SU-DHL-6 (cell line): Measurements from ENCODE around the gene GSK3A.

Experiments used
- H2AFZ ChIP-seq: fragments of 200-600 bp; sonication (generic); 2 replicates; pipeline ENCODE4 v1.6.1; 2014; ENCODE audit warnings: low read depth, mild to moderate bottlenecking, moderate library complexity, mixed read lengths, antibody characterized with exemption, low read length; ENCODE audit not compliant: severe bottlenecking
- H3F3A ChIP-seq: fragments of 200-600 bp; shearing (Covaris generic); 2 replicates; pipeline ENCODE4 v1.6.0; 2016; ENCODE audit warnings: antibody characterized with exemption, mild to moderate bottlenecking; ENCODE audit not compliant: insufficient read depth
- H3K27ac ChIP-seq: fragments of 200-600 bp; sonication (generic); 2 replicates; pipeline ENCODE4 v1.5.1; 2016; ENCODE audit warnings: low read depth, mild to moderate bottlenecking, low read length, moderate library complexity, mixed read lengths
- H3K27me3 ChIP-seq: fragments of 200-600 bp; sonication (generic), shearing (Covaris generic); 2 replicates; pipeline ENCODE4 v1.6.0; 2014; ENCODE audit warnings: mild to moderate bottlenecking, low read length
- H3K36me3 ChIP-seq: fragments of 200-600 bp; sonication (generic); 2 replicates; pipeline ENCODE4 v1.6.1; 2014; ENCODE audit warnings: mild to moderate bottlenecking, low read length, mixed read lengths
- H3K4me2 ChIP-seq: fragments of 300-600, 200-600 bp; shearing (Covaris generic), sonication (generic); 2 replicates; pipeline ENCODE4 v1.6.0; 2014; ENCODE audit warnings: low read length, low read depth, mild to moderate bottlenecking; ENCODE audit not compliant: poor library complexity, severe bottlenecking
- H3K4me3 ChIP-seq: fragments of 200-600 bp; sonication (generic); 2 replicates; pipeline ENCODE4 v1.5.1; 2014; ENCODE audit warnings: antibody characterized with exemption, low read length, mild to moderate bottlenecking, mixed read lengths; ENCODE audit not compliant: insufficient read depth, poor library complexity, severe bottlenecking
- H3K79me2 ChIP-seq: fragments of 200-600 bp; sonication (generic); 2 replicates; pipeline ENCODE4 v1.6.1; 2014; ENCODE audit warnings: mild to moderate bottlenecking, low read length, moderate library complexity; ENCODE audit not compliant: insufficient read depth
- H3K9ac ChIP-seq: fragments of 200-600 bp; sonication (generic); 2 replicates; pipeline ENCODE4 v1.7.0; 2014; ENCODE audit warnings: mild to moderate bottlenecking, low read length
- H3K9me2 ChIP-seq: fragments of 200-600 bp; sonication (generic); replicated peaks from 2 replicates; pipeline ENCODE4 v1.6.1; 2014; ENCODE audit warnings: low read length; ENCODE audit not compliant: insufficient read depth
- H3K9me3 ChIP-seq: fragments of 200-600 bp; sonication (generic); 2 replicates; pipeline ENCODE4 v1.6.1; 2014; ENCODE audit warnings: low read length, mixed read lengths; ENCODE audit not compliant: insufficient read depth
- H4K20me1 ChIP-seq: fragments of 200-600 bp; sonication (generic); 2 replicates; pipeline ENCODE4 v1.6.1; 2014; ENCODE audit warnings: low read depth, mild to moderate bottlenecking, antibody characterized with exemption, low read length, moderate library complexity, mixed read lengths
- EZH2phosphoT487 ChIP-seq: fragments of 200-600 bp; sonication (generic), shearing (Covaris generic); conservative IDR thresholded peaks from 2 replicates; pipeline ENCODE4 v1.6.1; 2018; ENCODE audit warnings: mild to moderate bottlenecking, antibody characterized with exemption, low read length, moderate library complexity, mixed read lengths
- TF ChIP-seq, protein P1 (sequence below): fragments of 200-600 bp; sonication (generic); IDR thresholded peaks from one replicate; pipeline ENCODE4 v1.5.1; 2017; ENCODE audit warnings: antibody characterized with exemption, mild to moderate bottlenecking, low read length, moderate library complexity; ENCODE audit not compliant: insufficient read depth, poor library complexity, severe bottlenecking

The GSK3A gene

DNA sequence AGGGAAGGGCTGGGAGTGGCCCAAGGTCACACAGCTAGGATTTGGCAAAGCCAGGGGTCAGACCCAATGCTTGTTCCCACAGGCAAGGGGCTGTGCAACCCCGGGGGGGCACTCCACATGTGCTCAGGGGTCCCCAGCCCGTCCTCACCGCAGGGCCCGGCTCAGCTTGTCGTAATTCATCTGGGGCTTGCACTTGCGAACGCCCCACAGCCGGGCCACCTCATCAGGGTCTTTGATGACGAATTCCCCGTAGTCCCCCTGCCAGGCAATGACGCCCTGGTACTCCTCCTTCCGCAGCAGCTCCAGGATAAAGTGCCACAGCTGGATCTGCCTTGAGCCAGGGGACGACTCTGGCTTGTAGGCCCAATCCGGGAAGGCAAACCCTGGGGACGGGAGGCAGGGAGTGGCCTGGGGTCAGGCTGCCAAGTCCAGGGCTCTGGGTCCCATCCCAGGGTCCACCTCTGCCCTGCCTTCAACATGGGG is 7.8 kb upstream of the GSK3A start:
- Histone ChIP-seq H3K79me2 (peaks cover 15% of the 10 kb centered on the region; the same call in 1 of the 2 replicates), H3F3A (peaks cover 15% of the 10 kb centered on the region; the same call in 1 of the 2 replicates), H3K9ac (no peak overlapping the region), H3K4me3 (no peak overlapping the region), H2AFZ (no peak overlapping the region), H3K9me3 (no peaks in the 10 kb centered on the region), H3K27me3 (no peaks in the 10 kb centered on the region), H3K27ac (no peak overlapping the region), H4K20me1 (no peaks in the 10 kb centered on the region), H3K36me3 (no peaks in the 10 kb centered on the region), H3K4me2 (no peak overlapping the region), H3K9me2 (no peaks in the 10 kb centered on the region)
- no peak for TF ChIP-seq EZH2phosphoT487
- TF ChIP-seq, protein P1, sequence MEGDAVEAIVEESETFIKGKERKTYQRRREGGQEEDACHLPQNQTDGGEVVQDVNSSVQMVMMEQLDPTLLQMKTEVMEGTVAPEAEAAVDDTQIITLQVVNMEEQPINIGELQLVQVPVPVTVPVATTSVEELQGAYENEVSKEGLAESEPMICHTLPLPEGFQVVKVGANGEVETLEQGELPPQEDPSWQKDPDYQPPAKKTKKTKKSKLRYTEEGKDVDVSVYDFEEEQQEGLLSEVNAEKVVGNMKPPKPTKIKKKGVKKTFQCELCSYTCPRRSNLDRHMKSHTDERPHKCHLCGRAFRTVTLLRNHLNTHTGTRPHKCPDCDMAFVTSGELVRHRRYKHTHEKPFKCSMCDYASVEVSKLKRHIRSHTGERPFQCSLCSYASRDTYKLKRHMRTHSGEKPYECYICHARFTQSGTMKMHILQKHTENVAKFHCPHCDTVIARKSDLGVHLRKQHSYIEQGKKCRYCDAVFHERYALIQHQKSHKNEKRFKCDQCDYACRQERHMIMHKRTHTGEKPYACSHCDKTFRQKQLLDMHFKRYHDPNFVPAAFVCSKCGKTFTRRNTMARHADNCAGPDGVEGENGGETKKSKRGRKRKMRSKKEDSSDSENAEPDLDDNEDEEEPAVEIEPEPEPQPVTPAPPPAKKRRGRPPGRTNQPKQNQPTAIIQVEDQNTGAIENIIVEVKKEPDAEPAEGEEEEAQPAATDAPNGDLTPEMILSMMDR: no peak

- Histone ChIP-seq H3F3A (peaks cover 15% of the 10 kb centered on the region; the same call in 1 of the 2 replicates), H3K36me3 (no peaks in the 10 kb centered on the region), H3K9me3 (no peaks in the 10 kb centered on the region), H3K9me2 (no peaks in the 10 kb centered on the region), H3K27ac (no peak overlapping the region), H3K4me3 (no peak overlapping the region), H3K9ac (no peak overlapping the region), H4K20me1 (no peaks in the 10 kb centered on the region), H2AFZ (no peak overlapping the region), H3K27me3 (no peaks in the 10 kb centered on the region), H3K79me2 (peaks cover 15% of the 10 kb centered on the region; the same call in 1 of the 2 replicates), H3K4me2 (no peak overlapping the region)
- TF ChIP-seq, protein P1: no peak
- TF ChIP-seq EZH2phosphoT487: no peak
These were observed 7.4 kb upstream of the GSK3A start for GRCh38 chr19:42249769-42250168.

DNA sequence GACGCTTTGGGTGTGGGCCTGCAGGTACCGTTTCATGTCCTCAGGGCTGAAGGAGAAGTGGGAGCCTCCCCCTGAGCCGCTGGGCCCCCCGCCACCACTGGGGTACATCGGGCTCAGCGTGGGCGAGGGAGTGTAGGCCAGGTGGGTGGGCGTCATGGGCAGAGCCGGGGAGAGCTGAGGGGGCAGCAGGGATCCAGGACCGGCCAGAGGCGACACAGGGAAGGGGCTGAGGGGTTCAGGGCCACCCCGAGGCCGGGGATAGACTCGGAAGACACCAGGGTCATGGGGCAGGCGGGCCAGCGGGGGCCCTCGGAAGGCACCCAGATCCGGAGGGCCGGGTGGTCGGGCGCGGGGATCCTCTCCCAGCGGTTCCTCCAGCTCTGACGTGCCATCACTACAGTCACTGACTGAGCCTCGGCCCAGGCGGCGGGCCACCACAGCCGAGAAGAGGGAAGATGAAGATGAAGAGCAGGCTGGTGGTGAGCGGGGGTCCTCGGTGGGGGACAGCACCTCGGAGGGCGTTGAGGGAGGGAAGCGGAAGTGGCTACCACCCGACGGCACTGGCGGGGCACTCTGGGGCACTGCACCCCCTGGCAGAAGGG is 6.8 kb upstream of the GSK3A start:
- no peaks in the 10 kb centered on the region for H3K36me3 ChIP-seq
- H3K27ac ChIP-seq: no peak overlapping the region
- H3K79me2 ChIP-seq: peaks cover 12% of the 10 kb centered on the region; the same call in 1 of the 2 replicates
- no peaks in the 10 kb centered on the region for H3K27me3 ChIP-seq
- no peak overlapping the region for H3K4me3 ChIP-seq
- H3K9me2 ChIP-seq: no peaks in the 10 kb centered on the region
- no peak for TF ChIP-seq EZH2phosphoT487
- TF ChIP-seq, protein P1: no peak
- no peaks in the 10 kb centered on the region for H4K20me1 ChIP-seq
- H3K9me3 ChIP-seq: no peaks in the 10 kb centered on the region
- H2AFZ ChIP-seq: no peak overlapping the region
- H3K4me2 ChIP-seq: no peak overlapping the region
- peaks cover 16% of the 10 kb centered on the region for H3F3A ChIP-seq
- no peak overlapping the region for H3K9ac ChIP-seq
